WTC11 (cell line): ENCODE measurements around the gene FAT2. TPM values are rescaled to one million over a fixed set of nuclear protein-coding genes. Genes with fewer than 3 reads are reported as not detected.

Experiments used
- ATAC-seq: fragments of 200-7000 bp; cut with Tn5 transposase; 2 replicates; pipeline ENCODE4 v1.10.0; 2021; ENCODE audit warnings: mild to moderate bottlenecking, moderate library complexity
- CTCF ChIA-PET: fragments of 300-600 bp; sonication (Branson Sonifier 250); formaldehyde crosslinking; loops from one replicate; lab custom pipeline; 2021; ENCODE audit warnings: antibody characterized with exemption; lab: Charles Lee
- POLR2A ChIA-PET: fragments of 350-600 bp; sonication (Branson Sonifier 250); formaldehyde crosslinking; loops from one replicate; lab custom pipeline; 2021; ENCODE audit warnings: antibody characterized with exemption; lab: Charles Lee
- DNase-seq: peaks from one replicate; pipeline ENCODE4 v3.0.0; 2021; ENCODE audit warnings: low spot score
- H3K27ac Mint-ChIP-seq: 2 replicates; pipeline ENCODE4 v1.8.0; 2021; ENCODE audit warnings: mixed read lengths
- H3K27me3 Mint-ChIP-seq: 2 replicates; pipeline ENCODE4 v1.8.0; 2021; ENCODE audit warnings: low read depth, mild to moderate bottlenecking, moderate library complexity, mixed read lengths
- H3K36me3 Mint-ChIP-seq: 2 replicates; pipeline ENCODE4 v1.8.0; 2021; ENCODE audit warnings: mixed read lengths
- H3K4me1 Mint-ChIP-seq: 2 replicates; pipeline ENCODE4 v1.8.0; 2022; ENCODE audit warnings: mixed read lengths
- H3K4me3 Mint-ChIP-seq: 2 replicates; pipeline ENCODE4 v1.8.0; 2021; ENCODE audit warnings: mild to moderate bottlenecking, moderate library complexity, mixed read lengths
- H3K9me3 Mint-ChIP-seq: 2 replicates; pipeline ENCODE4 v1.8.0; 2021; ENCODE audit warnings: mixed read lengths
- ERG ChIP-seq: fragments of 250-450 bp; sonication (Bioruptor Pico); IDR thresholded peaks from 2 replicates; pipeline ENCODE4 v1.8.0; 2021; ENCODE audit warnings: mild to moderate bottlenecking
- FOXP1 ChIP-seq: sonication (generic); formaldehyde crosslinking; IDR thresholded peaks from 2 replicates; pipeline ENCODE4 v1.8.0; 2022; ENCODE audit warnings: missing genetic modification reagents, mild to moderate bottlenecking, moderate library complexity, borderline replicate concordance
- GABPB1 ChIP-seq: sonication (generic); formaldehyde crosslinking; IDR thresholded peaks from 2 replicates; pipeline ENCODE4 v1.8.1; 2023; ENCODE audit warnings: mild to moderate bottlenecking, missing genetic modification reagents
- GRHL2 ChIP-seq: fragments of 250-450 bp; sonication (Bioruptor Pico); IDR thresholded peaks from 2 replicates; pipeline ENCODE4 v1.8.0; 2022; ENCODE audit warnings: mild to moderate bottlenecking, moderate library complexity; ENCODE audit not compliant: insufficient replicate concordance, severe bottlenecking
- JAZF1 ChIP-seq: fragments of 250-450 bp; sonication (Bioruptor Pico); IDR thresholded peaks from 2 replicates; pipeline ENCODE4 v1.9.0; 2021; ENCODE audit warnings: moderate library complexity, mild to moderate bottlenecking, inconsistent platforms
- MAX ChIP-seq: sonication (generic); formaldehyde crosslinking; IDR thresholded peaks from 2 replicates; pipeline ENCODE4 v1.8.0; 2022; ENCODE audit warnings: mild to moderate bottlenecking, missing genetic modification reagents
- RELA ChIP-seq: sonication (generic); formaldehyde crosslinking; IDR thresholded peaks from 2 replicates; pipeline ENCODE4 v1.8.1; 2022; ENCODE audit warnings: missing genetic modification reagents, mild to moderate bottlenecking, borderline replicate concordance
- SMAD3 ChIP-seq: sonication (generic); formaldehyde crosslinking; IDR thresholded peaks from 2 replicates; pipeline ENCODE4 v1.8.0; 2022; ENCODE audit warnings: missing genetic modification reagents, mild to moderate bottlenecking, borderline replicate concordance
- SMAD4 ChIP-seq: sonication (generic); formaldehyde crosslinking; IDR thresholded peaks from 2 replicates; pipeline ENCODE4 v1.8.0; 2022; ENCODE audit warnings: mild to moderate bottlenecking, missing genetic modification reagents
- TEAD1 ChIP-seq: sonication (generic); formaldehyde crosslinking; IDR thresholded peaks from 2 replicates; pipeline ENCODE4 v1.8.0; 2022; ENCODE audit warnings: mild to moderate bottlenecking, missing genetic modification reagents
- TEAD4 ChIP-seq: sonication (generic); formaldehyde crosslinking; IDR thresholded peaks from 2 replicates; pipeline ENCODE4 v1.8.0; 2022; ENCODE audit warnings: mild to moderate bottlenecking, missing genetic modification reagents
- USF2 ChIP-seq: sonication (generic); formaldehyde crosslinking; IDR thresholded peaks from 2 replicates; pipeline ENCODE4 v1.8.1; 2023; ENCODE audit warnings: mild to moderate bottlenecking, missing genetic modification reagents, moderate library complexity
- ZBTB21 ChIP-seq: sonication (generic); formaldehyde crosslinking; IDR thresholded peaks from 2 replicates; pipeline ENCODE4 v1.8.1; 2023; ENCODE audit warnings: mild to moderate bottlenecking, missing genetic modification reagents, borderline replicate concordance
- ZBTB43 ChIP-seq: sonication (generic); formaldehyde crosslinking; IDR thresholded peaks from 2 replicates; pipeline ENCODE4 v1.8.1; 2023; ENCODE audit warnings: mild to moderate bottlenecking, missing genetic modification reagents
- ZMAT4 ChIP-seq: fragments of 250-450 bp; sonication (Bioruptor Pico); IDR thresholded peaks from 2 replicates; pipeline ENCODE4 v1.9.0; 2021; ENCODE audit warnings: mild to moderate bottlenecking
- ZNF219 ChIP-seq: sonication (generic); formaldehyde crosslinking; IDR thresholded peaks from 2 replicates; pipeline ENCODE4 v1.8.0; 2023; ENCODE audit warnings: missing genetic modification reagents, mild to moderate bottlenecking, borderline replicate concordance
- ZNF263 ChIP-seq: sonication (generic); formaldehyde crosslinking; IDR thresholded peaks from 2 replicates; pipeline ENCODE4 v1.8.1; 2022; ENCODE audit warnings: low read depth, mild to moderate bottlenecking, moderate library complexity, missing genetic modification reagents
- ZNF396 ChIP-seq: fragments of 250-450 bp; sonication (Bioruptor Pico); IDR thresholded peaks from 2 replicates; pipeline ENCODE4 v1.8.0; 2021; ENCODE audit warnings: mild to moderate bottlenecking, moderate library complexity, borderline replicate concordance
- ZNF423 ChIP-seq: fragments of 250-450 bp; sonication (Bioruptor Pico); IDR thresholded peaks from 2 replicates; pipeline ENCODE4 v2.1.2; 2022; ENCODE audit warnings: mild to moderate bottlenecking, moderate library complexity
- ZNF512 ChIP-seq: sonication (generic); formaldehyde crosslinking; IDR thresholded peaks from 2 replicates; pipeline ENCODE4 v1.8.1; 2022; ENCODE audit warnings: missing genetic modification reagents, borderline replicate concordance
- total RNA-seq: library from RNA; stranded (reverse); gene quantifications from 3 replicates; pipeline ENCODE4 v1.2.3, GENCODE V29; 2021
- TF ChIP-seq, protein P1 (sequence below): sonication (generic); formaldehyde crosslinking; conservative IDR thresholded peaks from 2 replicates; pipeline ENCODE4 v1.8.1; 2023; ENCODE audit warnings: mild to moderate bottlenecking, low read depth, missing genetic modification reagents, moderate library complexity

Gene FAT2
- total RNA-seq, 1 experiment from 2014 or later, result 0.26 TPM

DNA sequence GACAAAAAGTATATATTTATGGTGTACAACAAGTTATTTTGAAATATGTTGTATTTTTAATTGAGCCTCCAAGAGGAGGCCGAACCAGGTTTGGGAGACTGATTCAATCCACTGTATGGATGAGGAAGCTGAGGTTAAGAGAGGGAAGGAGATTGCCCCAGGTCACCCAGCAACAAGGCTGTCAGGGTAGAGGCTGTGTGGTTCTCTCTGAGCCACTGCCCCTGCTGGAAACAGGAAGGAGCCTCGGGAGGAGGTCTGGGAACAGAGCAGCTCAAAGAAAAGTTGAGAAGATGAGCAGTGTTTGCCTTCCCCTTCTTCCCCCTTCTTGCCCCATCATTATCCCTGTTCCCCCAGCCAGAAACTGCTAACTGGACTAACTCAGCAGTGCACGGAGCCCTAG, 6.6 kb upstream of the FAT2 start (continued):
- TF ChIP-seq SMAD3 (CRISPR knock-in tag) (no peak), ZNF512 (CRISPR knock-in tag) (no peak), ZNF263 (no peak), ZBTB21 (CRISPR knock-in tag) (no peak)

DNA sequence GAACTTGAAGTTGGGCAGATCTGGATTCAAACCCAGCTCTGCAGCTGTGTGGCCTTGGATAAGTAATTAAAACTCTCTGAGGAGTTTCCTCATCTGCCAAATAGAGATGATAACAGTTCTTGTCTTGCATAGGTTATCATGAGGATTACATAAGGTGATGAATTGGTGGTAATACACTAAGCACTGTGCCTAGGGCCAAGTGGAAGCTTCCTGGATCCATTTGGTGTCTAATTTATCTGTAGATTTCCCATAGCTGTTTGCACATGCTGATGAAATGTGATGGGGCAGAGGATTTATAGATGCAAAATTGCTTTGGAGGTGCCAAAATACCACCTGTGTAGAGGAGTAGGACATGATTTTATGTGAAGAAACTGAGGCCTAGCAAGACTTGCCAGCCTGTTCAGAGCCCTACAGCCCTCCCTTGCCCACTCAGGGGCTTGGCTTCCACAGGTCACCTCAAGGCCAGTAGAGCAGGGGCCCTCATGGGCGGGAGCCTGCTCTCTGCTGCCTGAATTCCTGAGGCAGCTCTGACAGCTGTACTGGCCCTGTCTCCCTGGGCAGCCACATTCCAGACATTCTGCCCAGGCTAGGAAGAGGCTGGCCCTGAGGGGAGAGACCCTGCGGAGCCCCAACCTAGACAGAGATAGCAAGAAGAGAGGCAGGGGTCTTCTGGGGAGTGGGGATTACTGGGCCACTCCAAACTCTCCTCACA, 5.9 kb upstream of the FAT2 start:
- H3K27me3 Mint-ChIP-seq, result no peaks in the 10 kb centered on the region
- TF ChIP-seq, protein P1, sequence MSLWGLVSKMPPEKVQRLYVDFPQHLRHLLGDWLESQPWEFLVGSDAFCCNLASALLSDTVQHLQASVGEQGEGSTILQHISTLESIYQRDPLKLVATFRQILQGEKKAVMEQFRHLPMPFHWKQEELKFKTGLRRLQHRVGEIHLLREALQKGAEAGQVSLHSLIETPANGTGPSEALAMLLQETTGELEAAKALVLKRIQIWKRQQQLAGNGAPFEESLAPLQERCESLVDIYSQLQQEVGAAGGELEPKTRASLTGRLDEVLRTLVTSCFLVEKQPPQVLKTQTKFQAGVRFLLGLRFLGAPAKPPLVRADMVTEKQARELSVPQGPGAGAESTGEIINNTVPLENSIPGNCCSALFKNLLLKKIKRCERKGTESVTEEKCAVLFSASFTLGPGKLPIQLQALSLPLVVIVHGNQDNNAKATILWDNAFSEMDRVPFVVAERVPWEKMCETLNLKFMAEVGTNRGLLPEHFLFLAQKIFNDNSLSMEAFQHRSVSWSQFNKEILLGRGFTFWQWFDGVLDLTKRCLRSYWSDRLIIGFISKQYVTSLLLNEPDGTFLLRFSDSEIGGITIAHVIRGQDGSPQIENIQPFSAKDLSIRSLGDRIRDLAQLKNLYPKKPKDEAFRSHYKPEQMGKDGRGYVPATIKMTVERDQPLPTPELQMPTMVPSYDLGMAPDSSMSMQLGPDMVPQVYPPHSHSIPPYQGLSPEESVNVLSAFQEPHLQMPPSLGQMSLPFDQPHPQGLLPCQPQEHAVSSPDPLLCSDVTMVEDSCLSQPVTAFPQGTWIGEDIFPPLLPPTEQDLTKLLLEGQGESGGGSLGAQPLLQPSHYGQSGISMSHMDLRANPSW (CRISPR knock-in tag), result no peak
- TF ChIP-seq GRHL2 (no peak), TEAD1 (CRISPR knock-in tag) (peak; percentile 93; the same call in 1 of the 2 replicates), ZNF396 (CRISPR knock-in tag) (no peak), TEAD4 (CRISPR knock-in tag) (peak; percentile 92), ZNF263 (no peak), MAX (CRISPR knock-in tag) (no peak), ZNF219 (CRISPR knock-in tag) (no peak), ERG (CRISPR knock-in tag) (no peak), FOXP1 (CRISPR knock-in tag) (no peak), ZNF423 (0 out of 2 replicates have a peak, but pooled peaks have one; percentile 26), USF2 (CRISPR knock-in tag) (no peak), JAZF1 (CRISPR knock-in tag) (no peak), ZBTB43 (no peak), SMAD4 (CRISPR knock-in tag) (no peak), RELA (no peak), ZMAT4 (CRISPR knock-in tag) (no peak), GABPB1 (no peak)
- TF ChIP-seq, all 79 proteins: peak for 3
- ATAC-seq, result peak; percentile 96
- POLR2A ChIA-PET, result no interaction called here
- Mint-ChIP-seq H3K27ac (no peak overlapping the region), H3K4me1 (peaks cover 26% of the 10 kb centered on the region), H3K4me3 (no peak overlapping the region), H3K36me3 (no peaks in the 10 kb centered on the region), H3K9me3 (no peaks in the 10 kb centered on the region)
- peak; percentile 71 for DNase-seq
- CTCF ChIA-PET, result interaction anchor here (1.0 to 1.7 kb wide), 5 partner anchors 11 to 546 kb away, joined by 4 to 6 read pairs (median 5); no protein-coding TSS in a partner anchor
